HUES48 (cell line): ENCODE data around the gene ZNF384.

Source experiments
- H3K27ac ChIP-seq: one replicate; pipeline ENCODE4 v1.7.0; 2013; ENCODE audit warnings: low read depth, low read length, inconsistent platforms
- H3K27me3 ChIP-seq: 2 replicates; pipeline ENCODE4 v1.6.1; 2013; ENCODE audit warnings: mild to moderate bottlenecking, low read length; ENCODE audit not compliant: control insufficient read depth, insufficient read depth
- H3K36me3 ChIP-seq: 2 replicates; pipeline ENCODE4 v1.6.1; 2013; ENCODE audit warnings: low read length; ENCODE audit not compliant: control insufficient read depth, insufficient read depth
- H3K4me1 ChIP-seq: 2 replicates; pipeline ENCODE4 v1.6.1; 2013; ENCODE audit warnings: mild to moderate bottlenecking, low read length; ENCODE audit not compliant: control insufficient read depth, insufficient read depth
- H3K4me3 ChIP-seq: 2 replicates; pipeline ENCODE4 v1.5.1; 2013; ENCODE audit warnings: mild to moderate bottlenecking, low read depth, low read length
- H3K9ac ChIP-seq: 2 replicates; pipeline ENCODE4 v1.6.1; 2013; ENCODE audit warnings: mild to moderate bottlenecking, low read depth, low read length, moderate library complexity
- H3K9me3 ChIP-seq: 2 replicates; pipeline ENCODE4 v1.6.1; 2013; ENCODE audit warnings: low read length; ENCODE audit not compliant: control insufficient read depth, insufficient read depth

ZNF384 gene

DNA sequence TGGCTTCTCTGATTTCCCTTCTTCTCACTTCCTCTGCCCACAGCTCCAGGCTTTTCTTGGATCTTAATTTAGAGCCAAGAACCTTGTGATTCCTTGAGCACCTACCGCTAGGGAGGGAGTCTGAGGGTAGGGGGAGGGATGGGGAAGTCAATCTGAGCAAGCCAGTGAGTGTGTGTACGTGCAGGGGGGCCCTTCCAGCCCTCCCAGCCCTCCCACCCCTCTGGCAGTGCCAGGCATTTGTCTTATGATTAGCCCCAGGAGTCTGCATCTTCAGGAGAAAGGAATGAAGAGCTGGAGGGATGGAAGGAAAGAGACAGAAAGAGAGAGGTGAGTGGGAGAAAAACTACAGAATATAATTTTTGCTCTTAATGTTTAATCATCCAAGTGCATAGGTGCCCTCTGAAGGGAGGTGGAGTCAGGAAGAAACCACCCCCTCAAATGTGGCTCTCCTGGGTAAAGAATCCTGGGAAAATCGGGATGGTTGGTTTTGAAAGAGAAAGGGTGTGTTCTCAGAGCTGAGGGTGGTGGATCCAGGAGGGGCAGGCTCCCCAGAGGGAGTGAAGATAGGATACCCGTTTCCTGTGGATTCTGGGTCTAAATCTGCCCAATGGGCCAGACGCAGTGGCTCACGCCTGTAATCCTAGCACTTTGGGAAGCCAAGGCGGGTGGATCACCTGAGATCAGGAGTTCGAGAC is 9.3 kb upstream of the ZNF384 start:
- Histone ChIP-seq H3K9ac (no peak overlapping the region), H3K4me1 (peaks cover 13% of the 10 kb centered on the region), H3K27me3 (peaks cover 24% of the 10 kb centered on the region), H3K27ac (peak overlapping the region; percentile 14), H3K9me3 (no peaks in the 10 kb centered on the region), H3K4me3 (no peak overlapping the region), H3K36me3 (peaks cover 12% of the 10 kb centered on the region; the same call in 1 of the 2 replicates)

DNA sequence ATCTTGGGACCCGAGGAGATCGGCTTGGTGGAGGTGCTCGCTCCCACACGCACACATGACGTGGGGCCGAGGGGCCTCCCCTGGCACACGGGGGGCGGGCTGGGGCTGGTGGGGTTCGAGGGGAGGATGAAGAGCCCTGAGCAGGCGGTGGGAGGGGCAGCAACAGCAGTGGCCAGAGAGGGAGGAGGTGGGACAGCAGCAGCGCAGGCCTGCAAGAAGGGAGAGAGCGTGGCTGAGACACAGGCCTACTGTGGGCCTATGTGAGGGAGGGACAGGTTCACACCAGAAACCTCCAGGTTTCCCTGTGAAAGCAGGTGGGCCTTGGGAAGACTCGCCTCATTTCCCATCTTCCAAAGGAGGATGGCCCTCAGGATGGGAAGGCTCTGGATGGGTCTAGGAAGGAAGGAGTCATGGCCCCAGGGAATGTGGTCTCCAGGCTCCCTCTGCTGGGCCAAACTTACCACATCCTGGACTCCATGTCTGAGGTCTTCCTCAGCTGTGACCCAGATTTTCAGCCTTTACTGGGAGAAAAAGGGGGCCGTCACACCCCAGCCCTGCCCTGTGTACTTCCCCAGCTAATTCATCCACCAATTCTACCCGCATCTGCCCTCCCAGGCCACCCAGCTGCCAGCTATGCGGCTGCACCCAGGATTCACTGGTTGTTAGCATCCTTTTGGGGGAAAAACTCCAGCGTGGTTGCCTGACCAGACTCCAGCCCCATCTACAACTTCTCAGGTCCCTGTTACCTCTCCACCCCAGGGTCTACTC is 8.6 kb upstream of the ZNF384 start:
- H3K4me3 ChIP-seq: no peak overlapping the region
- H3K36me3 ChIP-seq: peaks cover 12% of the 10 kb centered on the region; the same call in 1 of the 2 replicates
- peaks cover 11% of the 10 kb centered on the region for H3K4me1 ChIP-seq
- H3K9me3 ChIP-seq: no peaks in the 10 kb centered on the region
- peak overlapping the region; percentile 14 for H3K27ac ChIP-seq
- no peak overlapping the region for H3K9ac ChIP-seq
- peaks cover 24% of the 10 kb centered on the region for H3K27me3 ChIP-seq

DNA sequence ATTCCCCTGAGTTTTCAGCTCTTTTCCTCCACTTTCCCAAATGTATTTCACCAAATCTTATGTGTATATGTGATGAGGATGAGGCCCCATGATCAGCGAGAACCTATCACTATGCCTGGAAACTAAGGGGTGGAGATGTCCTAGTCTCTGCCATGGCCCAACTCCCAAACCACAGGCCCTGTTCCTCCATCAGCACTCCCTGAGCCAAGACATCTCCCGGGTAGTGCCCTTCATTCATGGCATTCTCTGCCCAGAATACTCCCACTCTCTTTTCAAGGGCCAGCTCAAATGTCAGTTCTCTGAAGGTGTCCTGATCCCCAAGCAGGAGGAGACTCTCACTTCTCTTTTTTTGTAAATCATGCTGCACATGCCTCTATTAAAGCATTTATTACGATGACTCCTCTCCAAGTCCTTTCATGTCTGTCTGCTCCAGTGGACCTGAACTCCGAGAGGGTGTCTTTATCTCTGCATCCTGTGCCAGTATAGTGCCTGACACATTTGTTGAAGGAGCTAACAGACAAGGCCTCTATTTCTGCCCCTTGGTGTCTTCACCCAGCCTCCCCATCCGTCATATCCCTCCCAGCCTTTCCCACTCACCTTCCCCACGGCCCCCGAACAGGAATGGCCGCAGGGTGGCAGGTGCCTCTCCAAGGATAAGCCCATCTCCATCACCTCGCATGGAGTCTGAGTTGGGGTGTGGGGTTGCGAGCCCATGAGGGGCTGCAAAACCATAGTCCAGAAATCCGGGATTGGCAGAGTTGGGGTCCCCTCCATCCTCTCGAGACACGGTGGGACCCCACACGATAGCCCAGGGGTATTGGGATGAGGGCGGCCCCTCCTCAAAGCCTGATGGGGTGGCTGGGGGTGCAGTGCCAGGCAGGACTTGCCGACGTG is 7.8 kb upstream of the ZNF384 start:
- H3K4me1 ChIP-seq: peaks cover 11% of the 10 kb centered on the region
- no peak overlapping the region for H3K4me3 ChIP-seq

GRCh38 chr12:6695313-6696045 is 6.3 kb upstream of the ZNF384 start:
- no peak overlapping the region for H3K9ac ChIP-seq
- no peaks in the 10 kb centered on the region for H3K9me3 ChIP-seq
- no peak overlapping the region for H3K4me3 ChIP-seq

More for the DNA sequence above, 7.8 kb upstream of the ZNF384 start:
- H3K36me3 ChIP-seq: peaks cover 12% of the 10 kb centered on the region; the same call in 1 of the 2 replicates
- no peaks in the 10 kb centered on the region for H3K9me3 ChIP-seq
- no peak overlapping the region for H3K9ac ChIP-seq
- no peak overlapping the region for H3K27ac ChIP-seq
- H3K27me3 ChIP-seq: peaks cover 22% of the 10 kb centered on the region

GRCh38 chr12:6694701-6695100 is 5.5 kb upstream of the ZNF384 start:
- H3K4me1 ChIP-seq: peaks cover 14% of the 10 kb centered on the region

More at GRCh38 chr12:6695313-6696045, 6.3 kb upstream of the ZNF384 start:
- Histone ChIP-seq H3K27me3 (peaks cover 9% of the 10 kb centered on the region), H3K4me1 (peaks cover 11% of the 10 kb centered on the region), H3K36me3 (peaks cover 12% of the 10 kb centered on the region; the same call in 1 of the 2 replicates), H3K27ac (no peak overlapping the region)

DNA sequence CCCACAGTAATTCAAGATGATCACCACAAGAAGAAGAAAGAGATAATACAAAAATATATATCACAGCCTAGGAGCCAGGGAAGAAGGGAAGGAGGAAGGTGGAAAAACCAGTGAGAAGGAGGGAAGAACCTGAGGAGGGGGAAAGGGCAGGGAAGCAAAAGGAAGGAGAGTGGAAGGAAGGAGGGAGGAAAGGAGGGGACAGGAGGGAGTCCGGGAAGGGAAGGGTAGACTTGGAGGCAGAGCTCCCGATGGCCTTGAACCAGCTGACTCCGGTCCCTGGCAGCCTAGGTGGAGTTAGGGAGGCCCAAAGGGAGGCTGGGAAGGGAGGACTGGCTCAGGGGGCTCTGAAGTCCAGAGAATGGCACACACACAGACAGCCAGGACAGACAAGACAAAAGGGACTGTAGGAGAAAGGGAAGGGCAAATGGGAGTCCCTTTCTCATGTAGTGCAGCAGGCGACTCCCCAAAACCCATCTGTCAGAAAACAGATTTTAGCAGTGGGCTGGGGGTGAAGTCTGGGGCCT is 4.7 kb upstream of the ZNF384 start:
- H3K9ac ChIP-seq: no peak overlapping the region
- peaks cover 12% of the 10 kb centered on the region; the same call in 1 of the 2 replicates for H3K36me3 ChIP-seq
- no peaks in the 10 kb centered on the region for H3K9me3 ChIP-seq
- no peak overlapping the region for H3K27ac ChIP-seq
- peaks cover 7% of the 10 kb centered on the region for H3K4me1 ChIP-seq
- no peak overlapping the region for H3K4me3 ChIP-seq
- H3K27me3 ChIP-seq: no peaks in the 10 kb centered on the region

More at GRCh38 chr12:6694701-6695100, 5.5 kb upstream of the ZNF384 start:
- Histone ChIP-seq H3K9ac (no peak overlapping the region), H3K36me3 (peaks cover 12% of the 10 kb centered on the region; the same call in 1 of the 2 replicates), H3K9me3 (no peaks in the 10 kb centered on the region), H3K27me3 (peaks cover 7% of the 10 kb centered on the region), H3K27ac (no peak overlapping the region), H3K4me3 (no peak overlapping the region)

DNA sequence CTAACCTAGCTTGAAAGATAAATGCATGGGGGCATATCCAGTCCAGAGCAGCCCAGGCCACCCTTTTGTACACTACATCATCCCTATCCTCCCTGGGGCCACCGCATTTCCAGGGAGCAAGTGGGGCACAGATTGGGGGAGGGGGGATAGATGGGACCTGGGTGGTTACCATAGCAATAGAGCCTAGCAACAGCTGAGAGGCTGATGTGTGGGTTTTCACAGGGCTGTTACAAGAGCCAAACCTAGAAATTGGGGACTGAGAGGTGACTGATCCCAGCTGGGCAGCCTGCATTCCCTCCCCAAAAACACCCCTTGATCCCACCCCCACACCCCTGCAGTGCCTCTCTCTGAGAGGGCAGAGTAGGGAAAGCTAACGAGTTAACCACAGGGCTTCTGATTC is 3.7 kb upstream of the ZNF384 start:
- no peak overlapping the region for H3K4me3 ChIP-seq
- H3K27ac ChIP-seq: no peak overlapping the region
- H3K27me3 ChIP-seq: no peaks in the 10 kb centered on the region
- peaks cover 12% of the 10 kb centered on the region; the same call in 1 of the 2 replicates for H3K36me3 ChIP-seq
- peaks cover 6% of the 10 kb centered on the region; the same call in 1 of the 2 replicates for H3K4me1 ChIP-seq
- H3K9me3 ChIP-seq: no peaks in the 10 kb centered on the region
- no peak overlapping the region for H3K9ac ChIP-seq

- no peak overlapping the region for H3K4me3 ChIP-seq
- no peak overlapping the region for H3K9ac ChIP-seq
- H3K36me3 ChIP-seq: peaks cover 7% of the 10 kb centered on the region; the same call in 1 of the 2 replicates
- no peak overlapping the region for H3K27ac ChIP-seq
- no peaks in the 10 kb centered on the region for H3K9me3 ChIP-seq
- H3K27me3 ChIP-seq: no peaks in the 10 kb centered on the region
- 0 out of 2 replicates have a peak, but pooled peaks cover 17% of the 10 kb centered on the region for H3K4me1 ChIP-seq
Measured at GRCh38 chr12:6691473-6691872, 2.3 kb upstream of the ZNF384 start.

DNA sequence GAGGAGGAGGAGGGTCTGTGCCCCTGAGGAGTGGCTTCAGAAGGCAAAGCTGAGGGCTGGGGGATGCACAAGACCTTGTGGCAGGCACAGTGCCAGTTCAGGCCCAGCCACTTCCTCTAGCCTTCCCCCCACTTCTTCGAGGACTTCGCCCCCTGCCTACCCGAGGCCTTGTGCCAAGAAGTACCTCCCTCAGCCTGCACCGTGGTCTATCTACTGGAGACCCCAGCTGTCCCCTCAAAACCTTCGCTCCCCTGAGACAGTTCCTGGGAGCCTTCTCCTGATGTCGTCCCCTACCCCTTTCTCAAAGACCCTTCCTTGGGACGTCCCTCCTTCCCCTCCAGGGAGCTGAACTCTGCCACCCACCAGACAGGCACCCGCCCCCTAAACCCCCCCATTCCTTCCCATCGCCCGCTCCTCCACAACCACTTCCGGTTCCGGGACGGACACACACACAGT is 604 bp downstream of the ZNF384 start:
- Histone ChIP-seq H3K9ac (peak overlapping the region; percentile 89), H3K27ac (peak overlapping the region; percentile 99), H3K27me3 (no peaks in the 10 kb centered on the region), H3K9me3 (no peaks in the 10 kb centered on the region), H3K4me1 (0 out of 2 replicates have a peak, but pooled peaks cover 17% of the 10 kb centered on the region), H3K4me3 (peak overlapping the region; percentile 82), H3K36me3 (peaks cover 12% of the 10 kb centered on the region)

- no peaks in the 10 kb centered on the region for H3K27me3 ChIP-seq
- H3K9me3 ChIP-seq: no peaks in the 10 kb centered on the region
- H3K36me3 ChIP-seq: peaks cover 29% of the 10 kb centered on the region
- H3K4me3 ChIP-seq: no peak overlapping the region
- 0 out of 2 replicates have a peak, but pooled peaks cover 17% of the 10 kb centered on the region for H3K4me1 ChIP-seq
- no peak overlapping the region for H3K27ac ChIP-seq
- no peak overlapping the region for H3K9ac ChIP-seq
Measured at GRCh38 chr12:6685814-6686213, 3.4 kb downstream of the ZNF384 start.
